LHCN-M2 (cell line): ENCODE measurements around the gene MARF1. TPM values are rescaled to one million over a fixed set of nuclear protein-coding genes. Genes with fewer than 3 reads are reported as not detected.
"Not testable (repeated sequence)": the region's sequence is repeated elsewhere in the genome, so short reads cannot be mapped to it uniquely, and the experiment has no call there.

ENCODE experiments used
- DNase-seq: peaks from one replicate; pipeline ENCODE4 v3.0.0-alpha.2; 2012; ENCODE audit warnings: low read depth
- polyA plus RNA-seq: library from polyadenylated mRNA; unstranded; fragments of >200 nt; gene quantifications from one replicate; pipeline ENCODE4 v1.2.1, GENCODE V29; 2012; ENCODE audit warnings: missing spikeins
- total RNA-seq: library from RNA; depleted of rRNA; stranded (reverse); fragments of >200 nt; gene quantifications from 2 replicates; pipeline ENCODE4 v1.2.3, GENCODE V29; 2014; rRNA removed

The MARF1 gene, protein sequence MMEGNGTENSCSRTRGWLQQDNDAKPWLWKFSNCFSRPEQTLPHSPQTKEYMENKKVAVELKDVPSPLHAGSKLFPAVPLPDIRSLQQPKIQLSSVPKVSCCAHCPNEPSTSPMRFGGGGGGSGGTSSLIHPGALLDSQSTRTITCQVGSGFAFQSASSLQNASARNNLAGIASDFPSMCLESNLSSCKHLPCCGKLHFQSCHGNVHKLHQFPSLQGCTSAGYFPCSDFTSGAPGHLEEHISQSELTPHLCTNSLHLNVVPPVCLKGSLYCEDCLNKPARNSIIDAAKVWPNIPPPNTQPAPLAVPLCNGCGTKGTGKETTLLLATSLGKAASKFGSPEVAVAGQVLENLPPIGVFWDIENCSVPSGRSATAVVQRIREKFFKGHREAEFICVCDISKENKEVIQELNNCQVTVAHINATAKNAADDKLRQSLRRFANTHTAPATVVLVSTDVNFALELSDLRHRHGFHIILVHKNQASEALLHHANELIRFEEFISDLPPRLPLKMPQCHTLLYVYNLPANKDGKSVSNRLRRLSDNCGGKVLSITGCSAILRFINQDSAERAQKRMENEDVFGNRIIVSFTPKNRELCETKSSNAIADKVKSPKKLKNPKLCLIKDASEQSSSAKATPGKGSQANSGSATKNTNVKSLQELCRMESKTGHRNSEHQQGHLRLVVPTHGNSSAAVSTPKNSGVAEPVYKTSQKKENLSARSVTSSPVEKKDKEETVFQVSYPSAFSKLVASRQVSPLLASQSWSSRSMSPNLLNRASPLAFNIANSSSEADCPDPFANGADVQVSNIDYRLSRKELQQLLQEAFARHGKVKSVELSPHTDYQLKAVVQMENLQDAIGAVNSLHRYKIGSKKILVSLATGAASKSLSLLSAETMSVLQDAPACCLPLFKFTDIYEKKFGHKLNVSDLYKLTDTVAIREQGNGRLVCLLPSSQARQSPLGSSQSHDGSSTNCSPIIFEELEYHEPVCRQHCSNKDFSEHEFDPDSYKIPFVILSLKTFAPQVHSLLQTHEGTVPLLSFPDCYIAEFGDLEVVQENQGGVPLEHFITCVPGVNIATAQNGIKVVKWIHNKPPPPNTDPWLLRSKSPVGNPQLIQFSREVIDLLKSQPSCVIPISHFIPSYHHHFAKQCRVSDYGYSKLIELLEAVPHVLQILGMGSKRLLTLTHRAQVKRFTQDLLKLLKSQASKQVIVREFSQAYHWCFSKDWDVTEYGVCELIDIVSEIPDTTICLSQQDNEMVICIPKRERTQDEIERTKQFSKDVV (N-terminal part only)
- 11.9 and 15.3 TPM in 2 replicates for total RNA-seq
- polyA plus RNA-seq: 9.2 TPM

DNA sequence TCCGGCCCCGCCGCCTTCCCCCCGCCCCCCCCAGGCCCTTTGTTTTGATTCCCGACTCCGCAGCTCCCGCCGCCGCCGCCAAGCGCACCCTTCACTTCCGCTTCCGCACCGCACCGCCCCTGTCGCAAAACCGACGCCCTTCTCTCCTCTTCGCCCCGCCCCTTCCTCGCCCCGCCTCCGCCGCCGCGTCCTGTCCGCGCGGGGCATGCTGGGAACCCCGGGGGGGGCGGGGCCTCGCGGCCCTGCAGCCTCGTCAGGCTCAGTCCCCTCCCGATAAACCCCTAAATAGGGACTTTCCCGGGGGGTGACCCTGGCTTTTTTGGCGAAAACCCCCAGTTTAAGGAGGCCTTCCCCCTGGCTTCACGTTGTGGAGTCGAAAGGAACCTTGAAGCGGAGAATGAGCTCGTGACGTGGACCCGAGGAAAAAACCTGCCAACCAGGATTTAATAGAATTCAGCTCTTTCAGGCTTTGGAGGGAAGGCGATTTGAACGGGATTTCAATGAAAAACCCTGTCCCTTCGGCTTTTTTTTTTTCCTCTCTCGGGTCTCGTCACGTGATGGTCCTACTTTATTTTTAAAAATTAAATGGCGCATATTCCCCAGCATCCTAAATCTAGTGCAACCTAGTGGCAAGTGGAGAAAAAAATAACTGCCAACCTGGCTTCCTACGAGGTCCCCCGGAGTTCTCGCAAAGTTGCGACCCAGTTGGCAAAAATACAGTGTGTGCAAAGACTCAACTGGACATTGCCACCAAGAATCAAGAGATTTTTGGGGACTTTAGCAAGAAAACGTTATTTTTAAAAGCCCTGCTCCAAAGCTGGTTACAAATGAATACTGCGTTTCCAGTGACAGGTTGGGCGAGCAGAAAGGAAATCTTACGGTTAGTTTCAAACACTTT is at the start of gene MARF1:
Gene MARF1 (minus strand): TSS at position 107 of the 898 bp plus-strand sequence. CDS start 3,921 bp downstream, outside the sequence.
- DNase-seq: peak; percentile 93

DNA sequence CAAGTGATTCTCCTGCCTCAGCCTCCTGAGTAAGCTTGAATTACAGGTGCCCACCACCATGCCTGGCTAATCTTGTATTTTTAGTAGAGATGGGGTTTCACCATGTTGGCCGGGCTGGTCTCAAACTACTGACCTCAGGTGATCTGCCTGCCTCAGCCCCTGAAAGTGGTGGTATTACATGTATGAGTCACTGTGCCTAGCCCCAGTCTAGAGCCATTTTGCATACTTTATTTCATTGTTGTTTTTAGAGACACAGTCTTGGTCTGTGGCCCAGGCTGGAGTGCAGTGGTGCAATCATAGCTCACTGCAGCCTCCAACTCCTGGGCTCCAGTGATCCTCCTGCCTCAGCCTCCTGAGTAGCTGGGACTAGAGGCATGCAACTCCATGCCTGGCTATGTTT is 49.6 kb upstream of the MARF1 start:
- DNase-seq: not testable (repeated sequence)

DNA sequence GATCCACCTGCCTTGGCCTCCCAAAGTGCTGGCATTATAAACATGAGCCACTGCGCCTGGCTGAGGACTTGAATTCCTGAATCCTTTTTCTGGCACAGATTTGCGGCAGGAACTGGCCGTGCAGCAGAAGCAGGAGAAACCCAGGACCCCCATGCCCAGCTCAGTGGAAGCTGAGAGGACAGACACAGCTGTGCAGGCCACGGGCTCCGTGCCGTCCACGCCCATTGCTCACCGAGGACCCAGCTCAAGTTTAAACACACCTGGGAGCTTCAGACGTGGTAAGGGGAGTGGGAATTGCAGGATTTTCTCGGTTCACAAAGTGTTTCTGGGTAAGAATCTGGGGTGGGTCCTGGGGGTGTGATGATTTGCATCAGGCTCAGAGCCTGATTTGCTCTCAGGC is 48.1 kb upstream of the MARF1 start:
- DNase-seq: no peak

DNA sequence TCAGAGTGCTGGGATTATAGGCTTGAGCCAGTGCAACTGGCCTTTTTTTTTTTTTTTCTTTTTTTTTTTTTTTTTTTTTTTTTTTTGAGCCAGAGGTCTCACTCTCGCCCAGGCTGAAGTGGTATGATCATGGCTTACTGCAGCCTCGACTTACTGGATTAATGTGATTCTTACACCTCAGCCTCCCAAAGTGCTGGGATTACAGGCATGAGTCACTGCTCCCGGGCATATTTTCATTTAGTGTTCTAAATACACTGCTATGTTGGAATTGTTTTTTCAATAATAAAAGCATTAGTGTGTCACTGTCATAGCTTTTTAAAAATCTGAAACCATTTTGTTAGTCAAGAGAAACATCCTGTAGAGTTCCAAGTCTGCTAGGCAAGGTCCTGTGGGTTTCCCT is 47.3 kb upstream of the MARF1 start:
- DNase-seq: peak; percentile 63

DNA sequence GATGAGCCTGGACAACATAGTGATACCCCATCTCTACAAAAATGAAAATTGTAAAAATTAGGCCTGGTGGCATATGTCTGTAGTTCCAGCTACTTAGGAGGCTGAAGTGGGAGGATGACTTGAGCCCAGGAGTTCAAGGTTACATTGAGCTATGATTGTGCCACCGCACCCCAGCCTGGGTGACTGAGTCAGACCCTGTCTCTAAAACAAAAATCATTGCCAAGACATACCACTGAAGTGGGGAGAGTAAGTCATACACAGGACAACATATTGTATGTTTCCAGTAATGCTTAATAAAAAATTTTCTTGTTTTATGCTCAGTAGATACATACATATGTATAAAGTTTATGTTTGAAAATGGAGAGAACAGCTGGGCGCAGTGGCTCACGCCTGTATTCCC is 46.3 kb upstream of the MARF1 start:
- DNase-seq: no peak

DNA sequence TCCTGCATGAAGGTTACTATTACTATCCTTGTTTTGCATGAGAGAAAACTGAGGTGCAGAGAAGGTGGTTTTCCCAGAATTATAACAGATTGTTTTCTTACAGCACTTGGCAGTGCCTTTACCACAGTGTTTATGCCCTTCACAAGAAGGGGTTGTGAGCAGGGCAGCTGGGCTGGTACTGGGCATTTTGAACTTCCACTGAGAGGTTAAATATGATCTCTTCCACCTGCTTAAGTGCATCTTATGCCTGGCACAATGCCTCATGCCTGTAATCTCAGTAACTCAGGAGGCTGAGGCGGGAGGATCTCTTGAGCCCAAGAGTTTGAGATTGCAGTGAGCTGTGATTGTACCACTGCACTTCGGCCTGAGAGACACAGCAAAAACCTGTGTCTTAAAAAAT is 43.3 kb upstream of the MARF1 start:
- peak; percentile 56 for DNase-seq

DNA sequence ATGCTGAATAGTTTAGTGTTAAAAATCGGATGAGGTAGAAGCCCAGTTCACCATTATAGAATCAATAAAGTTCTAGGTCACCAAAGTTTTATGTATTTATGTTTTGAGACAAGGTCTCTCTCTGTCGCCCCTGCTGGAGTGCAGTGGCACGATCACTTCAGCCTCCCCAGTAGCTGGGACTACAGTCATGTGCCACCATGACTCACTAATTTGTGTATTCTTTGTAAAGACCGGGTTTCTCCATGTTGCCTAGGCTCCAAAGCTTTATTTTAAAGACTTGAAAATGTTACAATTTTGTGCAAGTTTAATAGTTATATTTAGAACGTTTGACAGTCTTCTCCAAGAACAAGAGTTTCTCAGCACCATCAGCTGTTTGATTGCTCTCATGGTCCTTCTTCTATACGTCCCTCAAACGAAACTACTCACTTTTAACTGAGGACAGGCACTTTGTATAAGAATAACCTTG is 39.2 kb upstream of the MARF1 start:
- DNase-seq: peak; percentile 83

DNA sequence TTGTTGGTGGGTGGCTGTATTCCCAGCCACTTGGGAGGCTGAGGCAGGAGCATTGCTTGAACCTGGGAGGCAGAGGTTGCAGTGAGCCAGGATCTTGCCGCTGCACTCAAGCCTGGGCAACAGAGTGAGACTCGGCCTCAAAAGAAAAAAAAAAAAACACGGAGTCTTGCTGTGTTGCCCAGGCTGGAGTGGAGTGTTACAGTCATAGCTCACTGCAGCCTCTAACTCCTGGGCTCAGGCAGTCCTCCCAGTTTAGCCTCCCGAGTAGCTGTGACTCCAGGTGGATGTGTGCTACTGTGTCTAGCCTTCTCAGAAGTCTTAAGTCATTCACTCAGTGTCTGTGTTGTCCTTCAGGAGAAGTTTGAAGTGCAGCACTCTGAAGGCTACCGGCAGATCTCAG is 34.5 kb upstream of the MARF1 start:
- DNase-seq: no peak

DNA sequence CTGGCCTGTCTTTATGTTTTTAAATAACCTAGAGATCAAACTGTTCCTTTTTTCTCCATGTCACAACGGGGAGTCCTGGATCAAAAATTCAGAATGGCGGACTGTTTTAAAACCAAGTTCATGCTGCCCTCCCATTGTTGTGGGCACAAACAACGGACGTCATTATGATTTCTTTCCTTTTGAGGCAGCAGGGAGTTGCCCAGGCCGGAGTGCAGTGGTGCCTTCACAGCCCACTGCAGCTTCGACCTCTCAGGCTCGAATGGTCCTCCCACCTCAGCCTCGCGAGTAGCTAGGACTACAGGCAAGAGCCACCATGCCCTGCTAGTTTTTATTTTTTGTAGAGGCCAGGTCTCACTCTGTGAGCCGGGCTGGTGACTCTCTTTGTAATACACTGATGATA is 33.6 kb upstream of the MARF1 start:
- no peak for DNase-seq

DNA sequence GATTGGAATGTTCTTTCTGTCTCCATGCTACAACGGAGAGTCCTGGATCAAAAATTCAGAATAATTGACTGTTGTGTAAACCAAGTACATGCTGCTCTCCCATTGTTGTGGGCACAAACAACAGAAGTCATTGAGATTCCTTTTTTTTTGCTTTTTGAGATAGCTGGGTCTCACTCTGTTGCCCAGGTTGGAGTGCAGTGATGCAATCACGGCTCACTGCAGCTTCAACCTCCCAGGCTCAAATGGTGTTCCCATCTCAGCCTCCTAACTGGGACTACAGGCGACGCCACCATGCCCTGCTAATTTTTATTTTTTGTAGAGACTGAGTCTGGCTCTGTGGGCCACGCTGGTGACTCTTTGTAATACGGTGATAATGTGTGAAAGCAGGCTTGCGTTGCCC is 31.6 kb upstream of the MARF1 start:
- no peak for DNase-seq

DNA sequence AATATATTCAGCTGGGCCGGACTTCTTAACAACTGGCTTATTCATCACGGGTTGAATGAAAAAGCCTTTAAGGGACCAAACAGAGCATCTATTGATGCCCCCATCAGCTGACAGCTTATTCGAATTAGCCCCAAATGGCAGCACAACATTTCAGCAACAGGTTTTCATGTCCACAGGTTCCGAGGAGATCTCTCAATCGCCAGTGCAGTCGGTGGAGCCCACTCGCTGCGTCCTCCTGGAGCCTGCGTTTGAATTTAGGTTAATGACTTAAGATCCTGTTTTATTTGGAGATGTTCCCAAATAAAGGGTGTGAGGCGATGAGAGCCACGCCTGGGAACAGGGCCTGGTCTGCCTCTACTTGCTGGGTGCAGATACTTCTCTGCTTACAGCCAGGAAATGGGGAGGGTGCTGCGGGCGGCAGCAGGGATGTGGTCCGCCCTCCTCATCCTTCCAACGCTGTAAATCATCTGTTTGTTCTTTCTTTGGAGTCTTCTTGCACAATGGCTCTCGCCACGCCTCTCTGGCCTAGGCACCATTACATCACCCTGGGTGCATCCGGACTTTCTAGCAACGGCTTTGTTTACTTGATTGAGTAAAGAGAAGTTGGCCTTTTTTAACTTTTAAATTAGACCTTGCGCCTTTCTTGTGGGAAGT is 29.7 kb upstream of the MARF1 start:
- peak; percentile 95 for DNase-seq

DNA sequence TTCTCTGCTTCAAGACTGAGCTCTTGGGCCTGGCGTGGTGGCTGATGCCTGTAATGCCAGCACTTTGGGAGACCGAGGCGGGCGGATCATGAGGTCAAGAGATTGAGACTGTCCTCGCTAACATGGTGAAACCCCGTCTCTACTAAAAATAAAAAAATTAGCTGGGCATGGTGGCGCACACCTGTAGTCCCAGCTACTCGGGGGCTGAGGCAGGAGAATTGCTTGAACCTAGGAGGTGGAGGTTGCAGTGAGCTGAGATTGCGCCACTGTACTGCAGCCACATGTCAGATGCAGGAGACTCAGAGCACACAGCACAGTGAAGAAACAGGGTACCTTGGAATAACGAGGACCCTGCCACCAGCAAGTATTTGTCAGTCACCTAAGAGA is 29.2 kb upstream of the MARF1 start:
- not testable (repeated sequence) for DNase-seq

DNA sequence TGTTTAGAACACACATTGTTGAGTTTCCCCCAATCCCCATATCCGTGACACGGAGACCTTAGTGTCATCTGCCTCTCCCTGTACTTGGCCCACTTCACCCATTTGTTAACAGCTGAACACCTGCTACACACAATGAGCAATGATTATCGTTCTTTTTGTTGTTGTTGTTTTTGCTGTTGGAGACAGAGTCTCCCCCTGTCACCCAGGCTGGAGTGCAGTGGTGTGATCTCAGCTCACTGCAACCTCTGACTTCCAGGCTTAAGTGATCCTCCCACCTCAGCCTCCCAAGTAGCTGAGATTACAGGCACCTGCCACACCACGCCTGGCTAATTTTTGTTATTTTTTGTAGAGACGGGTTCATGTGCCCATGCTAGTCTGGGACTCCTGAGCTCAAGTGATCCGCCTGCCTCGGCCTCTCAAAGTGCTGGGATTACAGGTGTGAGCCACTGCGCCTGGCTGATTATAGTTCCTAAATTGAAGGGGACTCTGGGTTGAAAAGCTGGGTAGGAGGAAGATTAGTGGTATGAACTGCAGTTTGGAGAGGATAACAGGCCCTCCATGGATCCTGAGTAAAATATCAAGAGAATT is 28.7 kb upstream of the MARF1 start:
- DNase-seq: peak; percentile 16

DNA sequence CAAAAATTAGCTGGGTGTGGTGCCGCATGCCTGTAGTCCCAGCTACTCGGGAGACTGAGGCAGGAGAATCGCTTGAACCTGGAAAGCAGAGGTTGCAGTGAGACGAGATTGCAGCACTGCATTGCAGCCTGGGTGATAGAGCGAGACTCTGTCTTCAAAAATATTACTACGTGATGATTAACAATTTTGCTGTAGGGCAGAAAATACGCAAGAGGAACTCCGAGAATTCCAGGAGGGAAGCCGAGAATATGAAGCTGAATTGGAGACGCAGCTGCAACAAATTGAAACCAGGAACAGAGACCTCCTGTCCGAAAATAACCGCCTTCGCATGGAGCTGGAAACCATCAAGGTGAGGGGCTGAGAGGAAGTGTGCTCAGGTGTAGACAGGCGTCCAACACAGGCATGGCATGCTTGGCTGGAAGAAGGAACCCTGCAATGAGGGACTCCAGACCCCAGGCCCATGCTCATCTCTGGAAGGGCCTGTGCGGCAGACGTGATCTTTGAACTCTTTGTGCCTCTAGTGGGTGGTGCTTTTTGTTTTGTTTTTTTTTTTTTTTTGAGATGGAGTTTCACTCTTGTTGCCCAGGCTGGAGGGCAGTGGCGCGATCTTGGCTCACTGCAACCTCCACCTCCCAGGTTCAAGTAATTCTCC is 24.3 kb upstream of the MARF1 start:
- no peak for DNase-seq

DNA sequence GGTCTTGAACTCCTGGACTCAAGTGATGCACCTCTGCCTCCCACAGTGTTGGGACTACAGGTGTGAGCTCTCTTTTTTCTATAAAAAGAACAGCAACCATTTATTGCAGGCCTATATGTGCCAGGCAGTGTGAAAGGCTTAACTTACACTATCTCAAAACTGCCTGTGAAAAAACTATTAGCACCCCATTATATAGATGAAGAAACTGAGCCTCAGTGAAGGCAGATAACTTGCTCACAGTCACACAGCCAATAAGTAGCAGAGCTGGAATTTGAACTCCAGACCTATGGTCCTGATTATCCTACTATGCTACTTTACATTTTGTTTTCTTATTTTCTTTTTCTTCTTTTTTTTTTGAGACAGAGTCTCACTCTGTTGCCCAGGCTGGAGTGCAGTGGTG is 22.2 kb upstream of the MARF1 start:
- DNase-seq: no peak

DNA sequence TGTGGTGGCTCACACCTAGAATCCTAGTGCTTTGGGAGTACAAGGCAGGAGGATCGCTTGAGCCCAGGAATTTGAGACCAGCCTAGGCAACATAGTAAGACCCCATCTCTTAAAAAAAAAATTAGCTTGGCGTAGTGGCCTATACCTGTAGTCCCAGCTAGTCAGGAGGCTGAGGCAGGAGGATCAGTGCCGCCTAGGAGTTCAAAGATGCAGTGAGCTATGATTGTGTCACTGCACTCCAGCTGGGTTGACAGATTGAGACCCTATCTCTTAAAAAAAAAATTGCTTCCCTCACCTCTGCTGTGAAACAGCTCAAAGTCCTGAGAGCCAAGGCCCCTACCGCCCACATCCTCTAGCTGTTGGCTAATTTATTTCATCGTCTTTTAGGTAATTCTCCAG is 17.2 kb upstream of the MARF1 start:
- DNase-seq: no peak

DNA sequence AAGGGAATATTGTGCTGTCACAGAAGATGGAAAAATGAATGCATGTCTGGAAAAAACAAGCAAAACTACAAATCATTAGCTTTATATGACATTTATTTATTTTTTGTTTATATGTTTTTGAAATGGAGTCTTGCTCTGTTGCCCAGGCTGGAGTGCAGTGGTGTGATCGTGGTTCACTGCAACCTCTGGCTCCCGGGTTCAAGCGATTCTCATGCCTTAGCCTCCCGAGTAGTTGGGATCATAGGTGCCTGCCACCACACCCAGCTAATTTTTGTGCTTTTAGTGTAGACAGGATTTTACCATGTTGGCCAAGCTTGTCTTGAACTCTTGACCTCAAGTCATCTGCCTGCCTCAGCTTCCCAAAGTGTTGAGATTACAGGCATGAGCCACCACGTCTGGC is 15.6 kb upstream of the MARF1 start:
- DNase-seq: no peak

DNA sequence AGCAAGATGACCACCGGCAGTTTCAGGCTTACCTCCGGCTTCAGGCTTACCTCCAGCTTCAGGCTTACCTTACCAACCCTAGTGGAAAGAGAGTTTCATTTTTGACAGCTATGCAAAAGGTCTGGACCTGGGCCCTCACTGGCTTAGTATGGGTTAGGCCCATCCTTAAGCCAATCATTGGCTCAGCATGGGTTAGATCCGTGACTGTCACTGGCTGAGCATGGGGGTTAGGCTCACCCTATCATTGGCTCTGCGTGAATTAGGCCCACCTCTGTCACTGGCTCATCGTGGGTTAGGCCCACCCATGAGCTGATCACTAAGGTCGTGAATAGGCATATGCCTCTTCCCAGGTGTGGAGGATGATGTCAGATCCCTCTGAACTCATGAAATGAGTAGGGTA is 15.2 kb upstream of the MARF1 start:
- no peak for DNase-seq

DNA sequence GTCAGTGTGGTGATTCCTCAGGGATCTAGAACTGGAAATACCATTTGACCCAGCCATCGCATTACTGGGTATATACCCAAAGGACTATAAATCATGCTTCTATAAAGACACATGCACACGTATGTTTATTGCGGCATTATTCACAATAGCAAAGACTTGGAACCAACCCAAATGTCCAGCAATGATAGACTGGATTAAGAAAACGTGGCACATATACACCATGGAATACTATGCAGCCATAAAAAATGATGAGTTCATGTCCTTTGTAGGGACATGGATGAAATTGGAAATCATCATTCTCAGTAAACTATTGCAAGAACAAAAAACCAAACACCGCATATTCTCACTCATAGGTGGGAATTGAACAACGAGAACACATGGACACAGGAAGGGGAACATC is 12.6 kb upstream of the MARF1 start:
- not testable (repeated sequence) for DNase-seq
